HG02884 (cell line): ENCODE results near the gene CSNK1G1.
"Not testable (repeated sequence)": the region's sequence is repeated elsewhere in the genome, so short reads cannot be mapped to it uniquely, and the experiment has no call there.

ENCODE experiments used
- ATAC-seq: cut with Tn5 transposase; IDR thresholded peaks from one replicate; pipeline ENCODE4 v1.9.1; 2021; ENCODE audit warnings: mild to moderate bottlenecking, moderate library complexity; ENCODE audit not compliant: unreplicated experiment

CSNK1G1 gene

GRCh38 chr15:64355944-64356709 lies at the start of gene CSNK1G1:
Gene CSNK1G1 (minus strand): TSS chr15:64356173. CDS start chr15:64300499, 55,674 bp downstream.
- peak; percentile 91 for ATAC-seq

- ATAC-seq: no peak
Measured at GRCh38 chr15:64400583-64400982, 44.6 kb upstream of the CSNK1G1 start.

GRCh38 chr15:64398575-64398974 lies 42.6 kb upstream of the CSNK1G1 start:
- ATAC-seq: no peak

GRCh38 chr15:64396789-64397188 lies 40.8 kb upstream of the CSNK1G1 start:
- no peak for ATAC-seq

GRCh38 chr15:64392471-64392870 lies 36.5 kb upstream of the CSNK1G1 start:
- ATAC-seq: not testable (repeated sequence)

- no peak for ATAC-seq
Measured at GRCh38 chr15:64389036-64389435, 33.1 kb upstream of the CSNK1G1 start.

GRCh38 chr15:64387562-64388168 lies 31.7 kb upstream of the CSNK1G1 start, which contains the start of gene TRIP4:
Gene TRIP4 (plus strand): TSS chr15:64387836. CDS start chr15:64387864, 28 bp downstream.
- peak; percentile 96 for ATAC-seq

GRCh38 chr15:64386291-64386690 lies 30.3 kb upstream of the CSNK1G1 start:
- no peak for ATAC-seq

- no peak for ATAC-seq
Measured at GRCh38 chr15:64383760-64384159, 27.8 kb upstream of the CSNK1G1 start.

GRCh38 chr15:64381000-64381751 lies 25.2 kb upstream of the CSNK1G1 start, which contains the start of gene PCLAF:
Gene PCLAF (minus strand): TSS chr15:64381441. CDS start chr15:64381371, 70 bp downstream.
- peak; percentile 98 for ATAC-seq

- ATAC-seq: not testable (repeated sequence)
Measured at GRCh38 chr15:64380130-64380870, 24.3 kb upstream of the CSNK1G1 start.

GRCh38 chr15:64379216-64379960 lies 23.4 kb upstream of the CSNK1G1 start:
- no peak for ATAC-seq

GRCh38 chr15:64373360-64373759 lies 17.4 kb upstream of the CSNK1G1 start:
- no peak for ATAC-seq

GRCh38 chr15:64371383-64371782 lies 15.4 kb upstream of the CSNK1G1 start:
- not testable (repeated sequence) for ATAC-seq

GRCh38 chr15:64369078-64369607 lies 13.2 kb upstream of the CSNK1G1 start:
- no peak for ATAC-seq

GRCh38 chr15:64361259-64361658 lies 5.3 kb upstream of the CSNK1G1 start:
- no peak for ATAC-seq

GRCh38 chr15:64356710-64357040 lies 702 bp upstream of the CSNK1G1 start:
- no peak for ATAC-seq

GRCh38 chr15:64355348-64355943 lies 527 bp downstream of the CSNK1G1 start:
- ATAC-seq: peak; percentile 13

GRCh38 chr15:64354688-64355344 lies 1.2 kb downstream of the CSNK1G1 start:
- ATAC-seq: no peak
